Hippocampal formation (tissue), 2 donors: ENCODE data around the gene RBM39.
"Not testable (repeated sequence)": the region's sequence is repeated elsewhere in the genome, so short reads cannot be mapped to it uniquely, and the experiment has no call there.

Source experiments
- DNase-seq, 2 donors: peaks; one replicate each; lab custom pipeline; 2025; lab: John Stamatoyannopoulos, UW

Gene RBM39

GRCh38 chr20:35756404-35756803 lies 14.3 kb upstream of the RBM39 start:
- no peak for DNase-seq

- no peak for DNase-seq
Measured at GRCh38 chr20:35750611-35751010, 8.6 kb upstream of the RBM39 start.

GRCh38 chr20:35744492-35744841 lies 2.4 kb upstream of the RBM39 start:
- DNase-seq = not testable (repeated sequence)

GRCh38 chr20:35743693-35744491 lies 1.8 kb upstream of the RBM39 start:
- no peak for DNase-seq

- DNase-seq = no peak
Measured at GRCh38 chr20:35742741-35743523, 872 bp upstream of the RBM39 start.

- no peak for DNase-seq
Measured at GRCh38 chr20:35739294-35740163, 2.5 kb downstream of the RBM39 start.

GRCh38 chr20:35738410-35739179 lies 3.5 kb downstream of the RBM39 start:
- DNase-seq = no peak

- no peak for DNase-seq
Measured at GRCh38 chr20:35737865-35738333, 4.2 kb downstream of the RBM39 start.

- no peak for DNase-seq
Measured at GRCh38 chr20:35735826-35736470, 6.1 kb downstream of the RBM39 start.

GRCh38 chr20:35734777-35735649 lies 7.0 kb downstream of the RBM39 start:
- DNase-seq = no peak

- no peak for DNase-seq
Measured at GRCh38 chr20:35734374-35734773, 7.7 kb downstream of the RBM39 start.

GRCh38 chr20:35732644-35732982 lies 9.4 kb downstream of the RBM39 start:
- no peak for DNase-seq

- DNase-seq = no peak
Measured at GRCh38 chr20:35731862-35732643, 10.0 kb downstream of the RBM39 start.

GRCh38 chr20:35731469-35731788 lies 10.6 kb downstream of the RBM39 start:
- DNase-seq = no peak

GRCh38 chr20:35730583-35731468 lies 11.2 kb downstream of the RBM39 start:
- DNase-seq = no peak

GRCh38 chr20:35729836-35730582 lies 12.1 kb downstream of the RBM39 start:
- no peak for DNase-seq

GRCh38 chr20:35729283-35729807 lies 12.7 kb downstream of the RBM39 start:
- no peak for DNase-seq
